Iris pigment epithelial cell (primary cell): ENCODE data around the gene ACSM5.
"Not testable (repeated sequence)": the region's sequence is repeated elsewhere in the genome, so short reads cannot be mapped to it uniquely, and the experiment has no call there.

Experiments
- DNase-seq: peaks from one replicate; pipeline ENCODE4 v3.0.0-alpha.2; 2011; ENCODE audit warnings: low read depth

Gene ACSM5

DNA sequence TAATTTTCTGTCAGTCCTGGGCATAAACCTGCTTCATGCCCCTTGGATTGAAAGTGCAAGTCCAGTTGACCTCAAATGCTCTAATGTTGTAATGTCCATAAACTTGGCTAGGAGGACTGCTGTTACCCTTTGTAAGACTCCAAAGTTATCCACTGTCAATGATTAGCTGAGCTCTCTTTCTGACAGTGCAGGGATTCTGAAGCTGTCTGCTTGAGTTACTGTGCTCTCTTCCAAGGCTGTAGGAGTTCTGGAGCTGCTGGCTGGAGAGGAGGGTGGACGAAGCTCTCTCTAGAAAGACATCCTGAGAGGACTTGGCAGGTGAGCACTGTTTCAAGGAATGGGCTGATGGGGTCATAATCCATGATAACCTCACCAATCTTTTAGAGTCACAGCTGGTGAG is 42.0 kb downstream of the ACSM5 start, which contains the start of gene ACSM2A:
Gene ACSM2A, plus strand, starts transcription at position 158 of the 400 bp plus-strand sequence. CDS start 8,594 bp downstream, outside the sequence.
- not testable (repeated sequence) for DNase-seq

DNA sequence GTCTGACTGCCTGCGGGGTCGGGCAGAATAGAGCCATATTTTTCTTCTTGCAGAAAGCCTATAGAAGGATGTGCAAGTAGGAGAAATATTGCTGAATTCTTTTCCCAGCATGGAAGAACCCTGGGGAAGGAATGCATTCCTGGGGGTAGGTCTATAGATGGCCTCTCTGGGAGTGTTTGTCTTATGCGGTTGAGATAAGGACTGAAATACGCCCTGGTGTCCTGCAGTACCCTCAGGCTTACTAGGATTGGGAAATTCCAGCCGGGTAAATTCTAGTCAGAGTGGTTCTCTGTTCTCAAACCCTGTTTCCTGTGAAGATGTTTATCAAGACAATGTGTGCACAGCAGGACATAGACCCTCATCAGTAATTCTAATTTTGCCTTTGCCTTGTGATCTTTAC is 44.3 kb downstream of the ACSM5 start:
- not testable (repeated sequence) for DNase-seq

DNA sequence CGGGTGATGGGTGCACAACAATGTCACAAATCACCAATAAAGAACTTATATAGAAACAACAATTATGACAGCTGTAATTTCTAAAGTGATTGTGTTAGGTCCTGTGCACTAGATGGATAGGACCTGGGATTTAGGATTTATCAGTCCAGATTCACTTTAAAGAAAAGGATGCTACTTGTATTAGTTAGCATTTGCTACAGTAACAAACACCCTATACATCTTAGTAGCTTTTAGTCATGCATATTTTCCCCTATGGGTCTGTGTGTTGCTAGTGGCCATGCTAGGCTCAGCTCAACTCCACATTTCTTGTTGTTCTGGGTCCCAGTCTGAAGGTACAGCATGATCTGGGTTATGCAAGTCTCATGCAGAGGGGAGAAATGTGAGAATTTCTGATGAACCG is 49.9 kb downstream of the ACSM5 start:
- not testable (repeated sequence) for DNase-seq

DNA sequence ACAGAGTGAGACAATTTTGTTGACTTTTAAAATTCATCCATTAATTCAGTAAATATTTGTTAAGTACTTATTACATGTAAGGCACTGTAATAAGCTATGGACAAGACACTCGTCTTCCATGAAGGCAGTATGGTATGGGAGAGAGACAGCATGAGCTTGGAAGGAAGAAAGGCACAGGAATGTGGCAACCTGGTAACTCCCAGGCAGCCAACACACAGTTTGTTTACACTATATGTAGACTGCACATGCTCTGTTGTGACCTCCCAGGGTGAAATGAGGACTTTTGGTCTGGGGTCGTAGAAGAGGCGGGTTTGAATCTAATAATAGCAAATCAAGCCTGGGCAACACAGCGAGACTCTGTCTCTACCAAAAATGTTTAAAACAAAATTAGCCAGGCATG is 51.0 kb downstream of the ACSM5 start:
- not testable (repeated sequence) for DNase-seq

DNA sequence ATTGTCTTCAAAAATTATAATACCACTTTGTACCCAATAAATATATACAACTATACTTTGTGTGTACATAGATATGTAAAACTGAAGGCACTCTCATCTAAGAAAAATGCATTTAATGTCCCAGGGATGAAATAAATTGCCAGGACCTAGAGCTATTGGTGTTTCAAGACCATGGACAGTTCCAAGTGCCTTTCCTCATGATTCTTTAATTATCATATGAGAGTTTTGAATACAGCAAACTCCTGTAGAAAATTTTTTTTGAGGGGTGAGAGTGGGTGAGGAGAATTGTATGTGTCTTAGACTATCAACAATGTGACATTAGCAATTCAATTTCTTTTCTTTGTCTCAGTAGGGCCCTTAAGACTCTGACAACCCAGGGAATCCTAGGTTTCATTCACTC is 59.6 kb downstream of the ACSM5 start:
- DNase-seq = not testable (repeated sequence)

DNA sequence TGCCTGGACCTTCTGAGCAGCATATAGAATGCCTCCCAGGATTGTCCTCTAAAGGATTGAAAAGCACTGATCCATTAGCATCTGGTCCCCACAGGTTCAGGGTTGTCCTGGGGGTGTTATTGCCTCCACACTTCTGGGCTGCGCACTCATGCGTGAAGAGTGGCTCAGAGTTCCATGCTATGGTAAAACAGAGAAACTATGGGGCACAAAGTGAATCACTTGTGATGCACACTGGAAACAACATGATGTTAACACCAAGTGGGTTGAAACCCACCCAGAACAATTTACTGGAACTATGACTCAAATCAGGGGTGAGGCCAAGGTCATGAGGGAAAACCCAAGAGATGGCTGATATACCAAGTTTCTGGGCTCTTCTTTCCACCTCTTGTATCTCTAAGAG is 60.6 kb downstream of the ACSM5 start:
- not testable (repeated sequence) for DNase-seq

DNA sequence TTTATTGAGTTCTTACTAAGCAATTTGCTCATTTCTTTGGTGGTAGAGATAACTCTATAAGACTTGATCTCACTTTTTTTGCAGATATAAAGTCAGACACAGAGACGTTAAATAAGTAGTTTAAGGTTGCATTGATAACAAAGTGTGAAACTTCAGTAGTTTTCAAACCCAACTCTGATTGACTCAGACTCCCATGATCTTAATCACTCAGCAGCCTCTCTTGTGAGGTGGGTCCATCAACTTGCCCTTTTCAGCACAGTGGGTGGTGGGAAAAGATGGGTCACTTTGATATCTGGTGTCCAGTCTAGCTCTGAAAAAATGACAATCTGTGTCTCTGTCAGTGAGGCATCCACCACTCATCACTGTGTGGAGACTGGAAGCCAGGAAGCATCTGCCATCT is 61.4 kb downstream of the ACSM5 start:
- not testable (repeated sequence) for DNase-seq

DNA sequence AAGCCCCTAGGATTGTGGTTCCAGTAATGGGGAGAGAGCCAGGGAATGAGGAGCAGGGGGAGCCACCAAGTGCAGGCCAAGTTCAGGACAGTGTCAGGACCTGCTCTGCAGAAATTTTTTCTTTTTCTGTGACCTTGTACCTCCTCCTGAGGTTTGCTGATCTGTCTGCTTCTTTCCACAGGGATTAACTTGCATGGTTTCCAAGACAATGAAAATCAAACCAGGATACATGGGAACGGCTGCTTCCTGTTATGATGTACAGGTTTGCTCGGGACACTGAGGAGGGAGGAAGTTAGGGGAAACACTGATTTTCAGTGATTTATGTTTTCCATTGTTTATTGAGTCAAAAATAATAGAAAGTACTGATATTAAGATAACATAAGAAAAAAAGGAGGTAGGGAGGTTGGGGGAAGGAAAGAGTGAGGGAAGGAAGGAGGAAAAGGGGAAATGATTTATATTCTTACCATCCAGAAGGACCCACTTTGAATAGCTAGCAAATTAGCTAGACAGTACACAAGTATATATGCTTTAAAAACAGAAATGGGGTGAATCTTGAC is 67.9 kb downstream of the ACSM5 start:
- not testable (repeated sequence) for DNase-seq

DNA sequence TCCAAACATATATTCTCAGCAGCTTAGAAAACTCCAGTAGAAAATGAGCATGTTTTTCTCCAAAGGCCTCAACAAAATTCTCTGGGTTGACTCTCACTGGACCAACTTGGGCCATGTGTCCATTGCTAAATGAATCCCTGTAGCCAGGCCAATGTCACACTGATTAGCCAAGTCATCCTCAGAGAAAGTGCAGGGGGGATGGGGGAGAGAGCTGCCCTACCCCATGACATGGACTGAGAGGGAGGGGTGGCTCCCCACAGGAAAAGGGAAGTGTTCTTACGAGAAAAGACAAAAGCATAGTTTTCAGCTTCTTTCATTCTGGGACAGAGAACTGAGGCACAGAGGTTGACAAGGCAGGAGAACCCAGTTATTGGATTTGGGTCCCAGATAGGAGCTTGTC is 74.7 kb downstream of the ACSM5 start:
- not testable (repeated sequence) for DNase-seq

DNA sequence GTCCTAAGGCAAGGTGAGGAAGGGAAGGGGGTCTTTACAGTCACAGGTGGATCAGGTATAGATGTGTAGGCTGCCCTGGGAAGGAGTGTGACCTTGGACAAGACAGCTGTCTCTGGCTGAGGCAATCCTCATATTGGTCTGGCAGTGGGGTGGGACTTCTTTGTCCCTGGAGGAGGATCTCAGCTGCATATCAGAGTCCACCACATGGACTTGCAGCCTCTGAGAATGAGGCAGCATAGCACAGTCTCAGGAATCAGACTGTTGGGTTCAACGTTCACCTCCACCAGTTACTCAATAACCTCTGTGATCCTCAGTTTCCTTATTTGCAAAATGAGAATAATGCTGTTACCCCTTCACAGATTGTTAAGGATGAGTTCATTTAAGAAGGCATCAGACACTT is 75.4 kb downstream of the ACSM5 start:
- DNase-seq = no peak

DNA sequence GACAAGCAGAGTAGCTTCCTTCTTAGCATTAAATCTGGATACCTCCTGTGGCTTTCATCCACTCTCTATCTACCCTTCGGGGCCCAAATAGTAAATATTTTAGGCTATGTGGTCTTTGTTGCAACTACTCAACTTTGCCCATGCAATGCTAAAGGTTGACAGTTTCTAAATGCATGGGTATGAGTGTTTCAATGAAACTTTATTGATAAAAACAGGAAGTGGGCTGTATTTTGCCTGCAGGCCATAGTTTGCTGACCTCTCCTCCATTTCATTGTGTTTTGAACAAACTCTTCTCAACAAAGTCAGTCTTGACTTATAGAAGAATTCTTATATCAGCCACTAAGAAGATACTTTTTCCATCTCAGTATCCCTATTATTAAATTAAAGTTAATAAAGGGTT is 76.1 kb downstream of the ACSM5 start:
- DNase-seq = no peak
